Hematopoietic multipotent progenitor cell treated with erythropoietin and hydrocortisone succinate and interleukin-3 and kit ligand, for 15 days (in vitro differentiated cells): ENCODE results near the gene BRAT1.

ENCODE experiments used
- DNase-seq: peaks from one replicate; pipeline ENCODE4 v3.0.0-alpha.2; 2015; ENCODE audit warnings: low spot score

The BRAT1 gene

GRCh38 chr7:2495418-2496299 lies 59.7 kb downstream of the BRAT1 start:
- no peak for DNase-seq

GRCh38 chr7:2494191-2495130 lies 60.9 kb downstream of the BRAT1 start:
- DNase-seq, result no peak

GRCh38 chr7:2493205-2494164 lies 61.8 kb downstream of the BRAT1 start:
- no peak for DNase-seq

- DNase-seq, result no peak
Observed at GRCh38 chr7:2492038-2492437, 63.3 kb downstream of the BRAT1 start.

GRCh38 chr7:2490181-2490651 lies 65.1 kb downstream of the BRAT1 start:
- DNase-seq, result no peak

GRCh38 chr7:2488681-2489080 lies 66.6 kb downstream of the BRAT1 start:
- DNase-seq, result no peak

GRCh38 chr7:2488272-2488645 lies 67.1 kb downstream of the BRAT1 start:
- DNase-seq, result no peak
